SU-DHL-6 (cell line): ENCODE measurements around the gene ERCC3.

Source experiments
- H2AFZ ChIP-seq: fragments of 200-600 bp; sonication (generic); 2 replicates; pipeline ENCODE4 v1.6.1; 2014; ENCODE audit warnings: low read depth, mild to moderate bottlenecking, moderate library complexity, mixed read lengths, antibody characterized with exemption, low read length; ENCODE audit not compliant: severe bottlenecking
- H3F3A ChIP-seq: fragments of 200-600 bp; shearing (Covaris generic); 2 replicates; pipeline ENCODE4 v1.6.0; 2016; ENCODE audit warnings: antibody characterized with exemption, mild to moderate bottlenecking; ENCODE audit not compliant: insufficient read depth
- H3K27ac ChIP-seq: fragments of 200-600 bp; sonication (generic); 2 replicates; pipeline ENCODE4 v1.5.1; 2016; ENCODE audit warnings: low read depth, mild to moderate bottlenecking, low read length, moderate library complexity, mixed read lengths
- H3K27me3 ChIP-seq: fragments of 200-600 bp; sonication (generic), shearing (Covaris generic); 2 replicates; pipeline ENCODE4 v1.6.0; 2014; ENCODE audit warnings: mild to moderate bottlenecking, low read length
- H3K36me3 ChIP-seq: fragments of 200-600 bp; sonication (generic); 2 replicates; pipeline ENCODE4 v1.6.1; 2014; ENCODE audit warnings: mild to moderate bottlenecking, low read length, mixed read lengths
- H3K4me2 ChIP-seq: fragments of 300-600, 200-600 bp; shearing (Covaris generic), sonication (generic); 2 replicates; pipeline ENCODE4 v1.6.0; 2014; ENCODE audit warnings: low read length, low read depth, mild to moderate bottlenecking; ENCODE audit not compliant: poor library complexity, severe bottlenecking
- H3K4me3 ChIP-seq: fragments of 200-600 bp; sonication (generic); 2 replicates; pipeline ENCODE4 v1.5.1; 2014; ENCODE audit warnings: antibody characterized with exemption, low read length, mild to moderate bottlenecking, mixed read lengths; ENCODE audit not compliant: insufficient read depth, poor library complexity, severe bottlenecking
- H3K79me2 ChIP-seq: fragments of 200-600 bp; sonication (generic); 2 replicates; pipeline ENCODE4 v1.6.1; 2014; ENCODE audit warnings: mild to moderate bottlenecking, low read length, moderate library complexity; ENCODE audit not compliant: insufficient read depth
- H3K9ac ChIP-seq: fragments of 200-600 bp; sonication (generic); 2 replicates; pipeline ENCODE4 v1.7.0; 2014; ENCODE audit warnings: mild to moderate bottlenecking, low read length
- H3K9me2 ChIP-seq: fragments of 200-600 bp; sonication (generic); replicated peaks from 2 replicates; pipeline ENCODE4 v1.6.1; 2014; ENCODE audit warnings: low read length; ENCODE audit not compliant: insufficient read depth
- H3K9me3 ChIP-seq: fragments of 200-600 bp; sonication (generic); 2 replicates; pipeline ENCODE4 v1.6.1; 2014; ENCODE audit warnings: low read length, mixed read lengths; ENCODE audit not compliant: insufficient read depth
- H4K20me1 ChIP-seq: fragments of 200-600 bp; sonication (generic); 2 replicates; pipeline ENCODE4 v1.6.1; 2014; ENCODE audit warnings: low read depth, mild to moderate bottlenecking, antibody characterized with exemption, low read length, moderate library complexity, mixed read lengths
- EZH2phosphoT487 ChIP-seq: fragments of 200-600 bp; sonication (generic), shearing (Covaris generic); conservative IDR thresholded peaks from 2 replicates; pipeline ENCODE4 v1.6.1; 2018; ENCODE audit warnings: mild to moderate bottlenecking, antibody characterized with exemption, low read length, moderate library complexity, mixed read lengths
- TF ChIP-seq, protein P1 (sequence below): fragments of 200-600 bp; sonication (generic); IDR thresholded peaks from one replicate; pipeline ENCODE4 v1.5.1; 2017; ENCODE audit warnings: antibody characterized with exemption, mild to moderate bottlenecking, low read length, moderate library complexity; ENCODE audit not compliant: insufficient read depth, poor library complexity, severe bottlenecking

ERCC3 gene

GRCh38 chr2:127261804-127262406 is 32.0 kb downstream of the ERCC3 start:
- Histone ChIP-seq H3K27me3 (no peaks in the 10 kb centered on the region), H3K9me2 (no peaks in the 10 kb centered on the region), H4K20me1 (no peaks in the 10 kb centered on the region), H3K4me3 (no peak overlapping the region), H2AFZ (no peak overlapping the region), H3K9me3 (no peaks in the 10 kb centered on the region), H3K79me2 (no peaks in the 10 kb centered on the region), H3F3A (no peaks in the 10 kb centered on the region), H3K9ac (no peak overlapping the region), H3K4me2 (no peak overlapping the region), H3K36me3 (0 out of 2 replicates have a peak, but pooled peaks cover 3% of the 10 kb centered on the region), H3K27ac (no peak overlapping the region)
- TF ChIP-seq, protein P1, sequence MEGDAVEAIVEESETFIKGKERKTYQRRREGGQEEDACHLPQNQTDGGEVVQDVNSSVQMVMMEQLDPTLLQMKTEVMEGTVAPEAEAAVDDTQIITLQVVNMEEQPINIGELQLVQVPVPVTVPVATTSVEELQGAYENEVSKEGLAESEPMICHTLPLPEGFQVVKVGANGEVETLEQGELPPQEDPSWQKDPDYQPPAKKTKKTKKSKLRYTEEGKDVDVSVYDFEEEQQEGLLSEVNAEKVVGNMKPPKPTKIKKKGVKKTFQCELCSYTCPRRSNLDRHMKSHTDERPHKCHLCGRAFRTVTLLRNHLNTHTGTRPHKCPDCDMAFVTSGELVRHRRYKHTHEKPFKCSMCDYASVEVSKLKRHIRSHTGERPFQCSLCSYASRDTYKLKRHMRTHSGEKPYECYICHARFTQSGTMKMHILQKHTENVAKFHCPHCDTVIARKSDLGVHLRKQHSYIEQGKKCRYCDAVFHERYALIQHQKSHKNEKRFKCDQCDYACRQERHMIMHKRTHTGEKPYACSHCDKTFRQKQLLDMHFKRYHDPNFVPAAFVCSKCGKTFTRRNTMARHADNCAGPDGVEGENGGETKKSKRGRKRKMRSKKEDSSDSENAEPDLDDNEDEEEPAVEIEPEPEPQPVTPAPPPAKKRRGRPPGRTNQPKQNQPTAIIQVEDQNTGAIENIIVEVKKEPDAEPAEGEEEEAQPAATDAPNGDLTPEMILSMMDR = no peak
- no peak for TF ChIP-seq EZH2phosphoT487

DNA sequence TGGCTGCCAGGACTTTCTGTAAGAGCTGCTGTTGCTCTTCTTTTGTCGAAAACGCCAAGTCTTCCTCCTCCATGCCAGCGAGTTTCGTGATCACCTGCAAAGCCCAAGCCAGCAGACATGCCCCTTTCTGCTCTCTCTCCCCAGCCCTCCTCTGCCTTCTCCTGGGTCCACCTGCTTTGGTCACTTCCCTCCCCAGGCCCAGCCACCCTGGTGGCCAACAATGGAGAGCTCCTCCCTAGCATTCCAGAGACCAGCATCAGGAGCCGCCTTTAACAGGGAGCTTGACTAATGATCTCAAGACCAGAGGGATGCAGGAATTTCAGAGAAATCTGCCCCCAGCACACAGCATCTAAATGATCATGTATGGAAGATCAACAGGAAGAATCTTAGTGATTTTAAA is 34.6 kb downstream of the ERCC3 start:
- no peak overlapping the region for H2AFZ ChIP-seq
- no peaks in the 10 kb centered on the region for H3K27me3 ChIP-seq
- H3K27ac ChIP-seq = no peak overlapping the region
- H3K4me3 ChIP-seq = no peak overlapping the region
- H3K9me3 ChIP-seq = no peaks in the 10 kb centered on the region
- no peaks in the 10 kb centered on the region for H3K79me2 ChIP-seq
- no peaks in the 10 kb centered on the region for H3F3A ChIP-seq
- H3K36me3 ChIP-seq = 0 out of 2 replicates have a peak, but pooled peaks cover 3% of the 10 kb centered on the region
- no peak overlapping the region for H3K9ac ChIP-seq
- no peak overlapping the region for H3K4me2 ChIP-seq
- no peaks in the 10 kb centered on the region for H3K9me2 ChIP-seq
- no peak for TF ChIP-seq EZH2phosphoT487
- TF ChIP-seq, protein P1 = no peak
- H4K20me1 ChIP-seq = no peaks in the 10 kb centered on the region

DNA sequence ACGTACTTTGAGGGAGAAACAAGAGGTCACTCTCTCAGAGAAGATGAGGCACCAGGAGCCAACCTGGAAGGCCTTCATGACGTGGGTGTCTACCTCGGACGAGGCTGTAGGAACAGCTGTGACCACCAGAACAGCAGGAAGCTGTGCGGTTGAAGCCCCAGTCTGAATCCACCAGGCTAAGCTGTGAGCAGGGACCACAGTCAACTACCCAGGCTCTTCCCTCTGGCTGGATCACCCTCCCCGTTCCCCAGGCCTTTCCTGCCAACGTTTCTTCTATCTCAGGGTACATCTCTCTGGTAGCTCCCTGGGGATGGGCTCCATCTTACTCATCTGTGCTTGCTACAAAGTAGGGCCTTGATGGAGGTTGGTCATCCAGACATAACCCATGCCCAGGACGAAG is 37.1 kb downstream of the ERCC3 start:
- Histone ChIP-seq H3K9me3 (no peaks in the 10 kb centered on the region), H3K4me2 (no peak overlapping the region), H3K4me3 (no peak overlapping the region), H3K9me2 (no peaks in the 10 kb centered on the region), H3K36me3 (0 out of 2 replicates have a peak, but pooled peaks cover 2% of the 10 kb centered on the region), H3K27ac (no peak overlapping the region), H4K20me1 (no peaks in the 10 kb centered on the region), H3K9ac (no peak overlapping the region), H3K27me3 (no peaks in the 10 kb centered on the region), H3F3A (no peaks in the 10 kb centered on the region), H2AFZ (no peak overlapping the region), H3K79me2 (no peaks in the 10 kb centered on the region)
- TF ChIP-seq EZH2phosphoT487 = no peak
- TF ChIP-seq, protein P1 = no peak
